ENCODE results near the gene RGS14. TPM values are rescaled to one million over a fixed set of nuclear protein-coding genes. Genes with fewer than 3 reads are reported as not detected.

RGS14 gene
- total and polyA plus RNA-seq, 2 experiments from 2014 or later: 23.5 to 37.9 TPM

GRCh38 chr5:177330991-177331842 lies 26.5 kb upstream of the RGS14 start:
- Histone ChIP-seq H3K79me2 (replicated peaks; ENCODE audit: insufficient read depth) (0 out of 2 replicates have a peak, but pooled peaks cover 7% of the 10 kb centered on the region), H3F3A (replicated peaks; ENCODE audit: low read depth) (no peaks in the 10 kb centered on the region), H3K4me2 (no peak overlapping the region), H3K27ac (ENCODE audit: low read depth) (no peak overlapping the region), H2AFZ (no peak overlapping the region), H3K9me2 (ENCODE audit: insufficient read depth) (no peaks in the 10 kb centered on the region), H3K4me1 (ENCODE audit: insufficient read depth) (no peaks in the 10 kb centered on the region; the same call in 1 of the 2 replicates), H3K4me3 (no peak overlapping the region), H3K27me3 (ENCODE audit: insufficient read depth) (no peaks in the 10 kb centered on the region), H3K36me3 (ENCODE audit: insufficient read depth) (peaks cover 5% of the 10 kb centered on the region; the same call in 1 of the 2 replicates), H4K20me1 (replicated peaks; ENCODE audit: insufficient read depth) (peaks cover 3% of the 10 kb centered on the region; the same call in 1 of the 2 replicates)
- no peak for DNase-seq (ENCODE audit: low spot score)
- no peak for TF ChIP-seq ZNF114 (CRISPR knock-in tag; IDR thresholded peaks at IDR 0.05)
- TF ChIP-seq CREB1 (CRISPR knock-in tag; IDR thresholded peaks at IDR 0.05; ENCODE audit: low read depth): no peak
- no peak for TF ChIP-seq NANOG (IDR thresholded peaks at IDR 0.05; ENCODE audit: borderline replicate concordance)
- TF ChIP-seq EZH2 (IDR thresholded peaks at IDR 0.05; ENCODE audit: low read depth, unreplicated experiment): no peak
- TF ChIP-seq, protein P1, sequence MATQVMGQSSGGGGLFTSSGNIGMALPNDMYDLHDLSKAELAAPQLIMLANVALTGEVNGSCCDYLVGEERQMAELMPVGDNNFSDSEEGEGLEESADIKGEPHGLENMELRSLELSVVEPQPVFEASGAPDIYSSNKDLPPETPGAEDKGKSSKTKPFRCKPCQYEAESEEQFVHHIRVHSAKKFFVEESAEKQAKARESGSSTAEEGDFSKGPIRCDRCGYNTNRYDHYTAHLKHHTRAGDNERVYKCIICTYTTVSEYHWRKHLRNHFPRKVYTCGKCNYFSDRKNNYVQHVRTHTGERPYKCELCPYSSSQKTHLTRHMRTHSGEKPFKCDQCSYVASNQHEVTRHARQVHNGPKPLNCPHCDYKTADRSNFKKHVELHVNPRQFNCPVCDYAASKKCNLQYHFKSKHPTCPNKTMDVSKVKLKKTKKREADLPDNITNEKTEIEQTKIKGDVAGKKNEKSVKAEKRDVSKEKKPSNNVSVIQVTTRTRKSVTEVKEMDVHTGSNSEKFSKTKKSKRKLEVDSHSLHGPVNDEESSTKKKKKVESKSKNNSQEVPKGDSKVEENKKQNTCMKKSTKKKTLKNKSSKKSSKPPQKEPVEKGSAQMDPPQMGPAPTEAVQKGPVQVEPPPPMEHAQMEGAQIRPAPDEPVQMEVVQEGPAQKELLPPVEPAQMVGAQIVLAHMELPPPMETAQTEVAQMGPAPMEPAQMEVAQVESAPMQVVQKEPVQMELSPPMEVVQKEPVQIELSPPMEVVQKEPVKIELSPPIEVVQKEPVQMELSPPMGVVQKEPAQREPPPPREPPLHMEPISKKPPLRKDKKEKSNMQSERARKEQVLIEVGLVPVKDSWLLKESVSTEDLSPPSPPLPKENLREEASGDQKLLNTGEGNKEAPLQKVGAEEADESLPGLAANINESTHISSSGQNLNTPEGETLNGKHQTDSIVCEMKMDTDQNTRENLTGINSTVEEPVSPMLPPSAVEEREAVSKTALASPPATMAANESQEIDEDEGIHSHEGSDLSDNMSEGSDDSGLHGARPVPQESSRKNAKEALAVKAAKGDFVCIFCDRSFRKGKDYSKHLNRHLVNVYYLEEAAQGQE (IDR thresholded peaks at IDR 0.05; ENCODE audit: unreplicated experiment): no peak
- TF ChIP-seq JUNB (IDR thresholded peaks at IDR 0.05; ENCODE audit: unreplicated experiment): no peak
- no peak for TF ChIP-seq POLR2AphosphoS5 (IDR thresholded peaks at IDR 0.05; ENCODE audit: low read depth)
- TF ChIP-seq, protein P2, sequence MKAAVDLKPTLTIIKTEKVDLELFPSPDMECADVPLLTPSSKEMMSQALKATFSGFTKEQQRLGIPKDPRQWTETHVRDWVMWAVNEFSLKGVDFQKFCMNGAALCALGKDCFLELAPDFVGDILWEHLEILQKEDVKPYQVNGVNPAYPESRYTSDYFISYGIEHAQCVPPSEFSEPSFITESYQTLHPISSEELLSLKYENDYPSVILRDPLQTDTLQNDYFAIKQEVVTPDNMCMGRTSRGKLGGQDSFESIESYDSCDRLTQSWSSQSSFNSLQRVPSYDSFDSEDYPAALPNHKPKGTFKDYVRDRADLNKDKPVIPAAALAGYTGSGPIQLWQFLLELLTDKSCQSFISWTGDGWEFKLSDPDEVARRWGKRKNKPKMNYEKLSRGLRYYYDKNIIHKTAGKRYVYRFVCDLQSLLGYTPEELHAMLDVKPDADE (IDR thresholded peaks at IDR 0.05): no peak
- no peak for TF ChIP-seq CTCF (conservative IDR thresholded peaks at IDR 0.05; ENCODE audit: low read depth in 2 of 2)
- TF ChIP-seq STAT1 (IDR thresholded peaks at IDR 0.05; ENCODE audit: unreplicated experiment): no peak
- TF ChIP-seq ZNF331 (CRISPR knock-in tag; IDR thresholded peaks at IDR 0.05; ENCODE audit: low read depth): no peak
- no peak for TF ChIP-seq EZH2phosphoT487 (IDR thresholded peaks at IDR 0.05; ENCODE audit: unreplicated experiment)
- peaks cover 9% of the 10 kb centered on the region for H3K4me1 Mint-ChIP-seq
- 0 out of 2 replicates have a peak overlapping the region, but pooled peaks have one; percentile 49 for H3K27ac Mint-ChIP-seq
- no peak overlapping the region for H3K4me3 Mint-ChIP-seq
- no peaks in the 10 kb centered on the region for H3K9me3 Mint-ChIP-seq
- H3K36me3 Mint-ChIP-seq (ENCODE audit: low read depth): peaks cover 42% of the 10 kb centered on the region
- H3K27me3 Mint-ChIP-seq (ENCODE audit: insufficient read depth, low read depth, poor library complexity): peaks cover 9% of the 10 kb centered on the region
- no peak for ATAC-seq

All from GM23338 (cell line).